GM12872 (cell line): Measurements from ENCODE around the gene FAM168A.

Experiments used
- TF ChIP-seq, protein P1 (sequence below): IDR thresholded peaks from 3 replicates; pipeline ENCODE4 v1.5.1; 2011; ENCODE audit warnings: low read depth, mild to moderate bottlenecking, low read length, moderate library complexity; ENCODE audit not compliant: insufficient read depth

Gene FAM168A

GRCh38 chr11:73590991-73591390 is 6.9 kb downstream of the FAM168A start:
- TF ChIP-seq, protein P1, sequence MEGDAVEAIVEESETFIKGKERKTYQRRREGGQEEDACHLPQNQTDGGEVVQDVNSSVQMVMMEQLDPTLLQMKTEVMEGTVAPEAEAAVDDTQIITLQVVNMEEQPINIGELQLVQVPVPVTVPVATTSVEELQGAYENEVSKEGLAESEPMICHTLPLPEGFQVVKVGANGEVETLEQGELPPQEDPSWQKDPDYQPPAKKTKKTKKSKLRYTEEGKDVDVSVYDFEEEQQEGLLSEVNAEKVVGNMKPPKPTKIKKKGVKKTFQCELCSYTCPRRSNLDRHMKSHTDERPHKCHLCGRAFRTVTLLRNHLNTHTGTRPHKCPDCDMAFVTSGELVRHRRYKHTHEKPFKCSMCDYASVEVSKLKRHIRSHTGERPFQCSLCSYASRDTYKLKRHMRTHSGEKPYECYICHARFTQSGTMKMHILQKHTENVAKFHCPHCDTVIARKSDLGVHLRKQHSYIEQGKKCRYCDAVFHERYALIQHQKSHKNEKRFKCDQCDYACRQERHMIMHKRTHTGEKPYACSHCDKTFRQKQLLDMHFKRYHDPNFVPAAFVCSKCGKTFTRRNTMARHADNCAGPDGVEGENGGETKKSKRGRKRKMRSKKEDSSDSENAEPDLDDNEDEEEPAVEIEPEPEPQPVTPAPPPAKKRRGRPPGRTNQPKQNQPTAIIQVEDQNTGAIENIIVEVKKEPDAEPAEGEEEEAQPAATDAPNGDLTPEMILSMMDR: no peak

- TF ChIP-seq, protein P1: no peak
Observed at GRCh38 chr11:73586791-73587190, 11.1 kb downstream of the FAM168A start.

DNA sequence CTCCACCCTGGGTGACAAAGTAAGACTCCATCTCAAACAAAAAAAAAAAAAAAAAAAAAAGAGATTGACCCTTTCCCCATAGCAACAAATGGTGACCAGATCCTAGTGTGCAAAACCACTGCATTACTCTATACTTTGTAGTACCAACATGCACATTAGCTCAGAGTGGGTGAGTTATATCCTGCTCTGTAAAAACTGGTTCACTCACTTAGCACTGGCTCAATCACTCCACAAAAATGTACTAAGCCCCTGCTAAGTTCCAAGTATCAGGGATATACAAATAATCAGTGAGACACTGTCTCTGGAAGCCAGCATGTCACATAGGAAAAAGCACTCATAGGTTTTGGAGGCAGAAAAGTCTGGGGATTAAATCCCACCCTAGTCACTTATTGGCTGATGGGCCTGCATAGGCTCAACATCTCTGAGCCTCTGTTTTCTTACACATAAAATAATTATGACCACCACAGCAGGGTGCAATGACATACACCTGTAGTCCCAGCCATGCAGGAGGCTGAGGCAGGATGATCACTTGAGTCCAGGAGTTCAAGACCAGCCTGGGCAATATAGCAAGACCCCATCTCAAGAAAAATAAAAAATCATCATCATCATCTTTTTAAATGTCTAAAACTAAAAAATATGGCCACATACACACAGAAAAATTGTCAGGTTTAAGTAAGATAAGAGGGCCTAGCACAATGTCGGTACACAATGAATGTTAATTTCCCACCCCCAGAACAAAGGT is 11.9 kb downstream of the FAM168A start:
- TF ChIP-seq, protein P1: no peak

DNA sequence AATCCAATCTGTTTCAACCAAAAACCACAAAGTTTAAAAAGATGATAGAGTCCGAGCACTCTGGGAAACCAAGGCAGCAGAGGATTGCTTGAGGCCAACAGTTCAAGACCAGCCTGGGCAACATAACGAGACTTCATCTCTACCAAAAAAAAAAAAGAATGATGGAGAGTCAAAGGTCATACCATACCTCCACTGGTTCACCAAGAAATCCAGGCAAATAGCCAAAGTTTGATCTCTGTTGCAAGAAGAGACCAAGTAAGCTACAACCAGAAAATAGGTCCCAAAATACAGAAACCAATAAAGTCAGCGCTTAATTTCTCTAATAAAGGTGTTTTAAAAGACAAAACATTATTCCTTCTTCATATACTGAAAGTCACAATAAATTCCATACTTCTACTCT is 13.1 kb downstream of the FAM168A start:
- TF ChIP-seq, protein P1: no peak

DNA sequence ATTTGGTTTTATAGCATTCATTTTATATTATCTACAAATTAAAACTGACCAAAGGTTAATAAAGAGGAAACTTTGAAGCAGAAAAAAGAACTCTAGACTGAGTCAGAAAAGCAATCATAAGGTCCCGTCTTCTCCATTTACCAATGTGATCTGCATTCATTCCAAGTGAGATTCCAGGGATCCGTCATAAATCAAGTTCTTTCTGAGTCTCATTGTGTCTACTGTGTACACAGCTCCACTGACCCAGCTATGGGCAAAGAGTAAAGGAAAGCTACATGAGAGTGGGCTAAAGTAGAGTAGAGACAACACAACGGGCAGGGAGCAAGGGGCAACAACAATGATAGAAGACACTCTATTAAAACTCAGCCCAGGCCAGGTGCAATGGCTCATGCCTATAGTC is 15.3 kb downstream of the FAM168A start:
- TF ChIP-seq, protein P1: no peak

GRCh38 chr11:73579641-73580434 is 18.1 kb downstream of the FAM168A start:
- TF ChIP-seq, protein P1: no peak

- TF ChIP-seq, protein P1: no peak
Observed at GRCh38 chr11:73578592-73579185, 19.2 kb downstream of the FAM168A start.
